Neutrophil (primary cell): ENCODE data around the gene CAND2.

Experiments used
- H3K27ac ChIP-seq: fragments of 200-600 bp; sonication (generic); 2 replicates; pipeline ENCODE4 v1.5.1; 2016; ENCODE audit warnings: mild to moderate bottlenecking, moderate library complexity
- H3K27me3 ChIP-seq: fragments of 200-600 bp; sonication (generic); 2 replicates; pipeline ENCODE4 v1.6.0; 2016; ENCODE audit warnings: mild to moderate bottlenecking
- H3K36me3 ChIP-seq: fragments of 200-600 bp; sonication (generic); 2 replicates; pipeline ENCODE4 v1.5.1; 2017
- H3K4me1 ChIP-seq, 2 experiments: fragments of 200-600 bp in 1 of 2; sonication (generic) in 1 of 2; 1 replicate in 1 of 2; 2 replicates in 1 of 2; pipeline versions ENCODE4 v1.5.1 to v1.6.1; 2013 to 2016; ENCODE audit warnings: low read depth in 1 of 2, low read length in 1 of 2, mild to moderate bottlenecking in 1 of 2, moderate library complexity in 1 of 2; ENCODE audit not compliant: control insufficient read depth in 1 of 2, insufficient read depth in 1 of 2
- H3K4me3 ChIP-seq, 2 experiments: fragments of 200-600 bp in 1 of 2; sonication (generic) in 1 of 2; 1 replicate in 1 of 2; 2 replicates in 1 of 2; pipeline ENCODE4 v1.5.1; 2013 to 2016; ENCODE audit warnings: low read depth in 1 of 2, low read length in 1 of 2, mild to moderate bottlenecking in 1 of 2, moderate library complexity in 1 of 2
- H3K9me3 ChIP-seq: fragments of 200-600 bp; sonication (generic); 2 replicates; pipeline ENCODE4 v1.5.1; 2016
- CTCF ChIP-seq: fragments of 200-600 bp; sonication (generic); IDR thresholded peaks from 2 replicates; pipeline ENCODE4 v1.5.1; 2016; ENCODE audit warnings: antibody characterized with exemption

CAND2 gene

GRCh38 chr3:12764171-12764776 is 32.2 kb upstream of the CAND2 start:
- Histone ChIP-seq H3K4me3 (no peak overlapping the region), H3K27me3 (peaks cover 5% of the 10 kb centered on the region), H3K36me3 (no peaks in the 10 kb centered on the region), H3K27ac (no peak overlapping the region), H3K4me1 (no peaks in the 10 kb centered on the region), H3K9me3 (no peaks in the 10 kb centered on the region)
- TF ChIP-seq CTCF = no peak

- Histone ChIP-seq H3K27ac (no peak overlapping the region), H3K27me3 (peaks cover 5% of the 10 kb centered on the region), H3K36me3 (no peaks in the 10 kb centered on the region), H3K4me3 (no peak overlapping the region), H3K9me3 (no peaks in the 10 kb centered on the region), H3K4me1 (no peaks in the 10 kb centered on the region)
- no peak for TF ChIP-seq CTCF
These were observed 29.9 kb upstream of the CAND2 start for GRCh38 chr3:12766541-12766940.

GRCh38 chr3:12768579-12769527 is 27.6 kb upstream of the CAND2 start:
- no peak overlapping the region for H3K27ac ChIP-seq
- H3K4me3 ChIP-seq = no peak overlapping the region
- H3K4me1 ChIP-seq = no peaks in the 10 kb centered on the region
- no peaks in the 10 kb centered on the region for H3K36me3 ChIP-seq
- TF ChIP-seq CTCF = no peak
- H3K27me3 ChIP-seq = peaks cover under 1% of the 10 kb centered on the region
- no peaks in the 10 kb centered on the region for H3K9me3 ChIP-seq

- no peak overlapping the region for H3K4me3 ChIP-seq
- H3K4me1 ChIP-seq = no peaks in the 10 kb centered on the region
- peaks cover 10% of the 10 kb centered on the region for H3K27me3 ChIP-seq
- no peaks in the 10 kb centered on the region for H3K9me3 ChIP-seq
- no peaks in the 10 kb centered on the region for H3K36me3 ChIP-seq
- TF ChIP-seq CTCF = no peak
- H3K27ac ChIP-seq = no peak overlapping the region
These were observed 26.7 kb upstream of the CAND2 start for GRCh38 chr3:12769761-12770160.

GRCh38 chr3:12771236-12771635 is 25.2 kb upstream of the CAND2 start:
- no peak for TF ChIP-seq CTCF
- Histone ChIP-seq H3K9me3 (no peaks in the 10 kb centered on the region), H3K4me3 (no peak overlapping the region), H3K27ac (no peak overlapping the region), H3K27me3 (peaks cover 17% of the 10 kb centered on the region), H3K36me3 (no peaks in the 10 kb centered on the region), H3K4me1 (no peaks in the 10 kb centered on the region)
